Uterus (tissue), 4 donors: ENCODE data around the gene TLL1. TPM values are rescaled to one million over a fixed set of nuclear protein-coding genes. Genes with fewer than 3 reads are reported as not detected.

Source experiments
- DNase-seq, 2 donors: peaks; one replicate each; pipeline ENCODE4 v3.0.0-alpha.2; 2019 to 2020
- H3K27ac ChIP-seq, 2 donors: fragments of 200-600 bp; sonication (generic); 1 replicate in 1 of 2; 2 replicates in 1 of 2; pipeline ENCODE4 v1.5.1; 2016 to 2018
- H3K27me3 ChIP-seq, 2 donors: fragments of 200-600 bp; sonication (generic); one replicate each; pipeline ENCODE4 v1.5.1; 2018 to 2019; ENCODE audit warnings: control low read depth in 1 of 2
- H3K36me3 ChIP-seq, 2 donors: fragments of 200-600 bp; sonication (generic); one replicate each; pipeline ENCODE4 v1.5.1; 2019; ENCODE audit warnings: control low read depth in 1 of 2
- H3K4me1 ChIP-seq, 2 donors: fragments of 200-600 bp; sonication (generic); one replicate each; pipeline ENCODE4 v1.5.1; 2018 to 2019; ENCODE audit warnings: control low read depth in 1 of 2
- H3K4me3 ChIP-seq, 2 donors: fragments of 200-600 bp; sonication (generic); 1 replicate in 1 of 2; 2 replicates in 1 of 2; pipeline ENCODE4 v1.5.1; 2018 to 2019; ENCODE audit warnings: mild to moderate bottlenecking in 1 of 2
- H3K9me3 ChIP-seq, 2 donors: fragments of 200-600 bp; sonication (generic); one replicate each; pipeline ENCODE4 v1.5.1; 2019; ENCODE audit warnings: control low read depth in 1 of 2
- POLR2A ChIP-seq, 2 donors: fragments of 450-650 bp; IDR thresholded peaks; one replicate each; pipeline ENCODE4 v1.6.1; 2016; ENCODE audit warnings: antibody characterized with exemption in 2 of 2, mild to moderate bottlenecking in 1 of 2, moderate library complexity in 1 of 2
- intact Hi-C: fragments of 100-400 bp; cut with DNase I; formaldehyde crosslinking; loops from one replicate; pipeline ENCODE4 v1.15.1; 2023; ENCODE audit warnings: low total_unique reads
- total RNA-seq, 4 donors: library from RNA; depleted of rRNA in 3 of 4; stranded (reverse); fragments of >200 nt in 3 of 4; gene quantifications; one replicate each; pipeline versions ENCODE4 v1.1.0 to v1.2.4, GENCODE V29; 2014 to 2023
- TF ChIP-seq, protein P1 (sequence below), 4 experiments: fragments of 200-600 bp in 2 of 4; fragments of 450-650 bp in 2 of 4; sonication (generic) in 2 of 4; IDR thresholded peaks; one replicate each; pipeline ENCODE4 v1.5.1; 2016 to 2019; ENCODE audit warnings: antibody characterized with exemption in 4 of 4, mild to moderate bottlenecking in 2 of 4, moderate library complexity in 1 of 4
- donor health status: DM: yes; HTN: yes; CAD: no.

The TLL1 gene
- total RNA-seq, 4 donors from 2014 or later: 9.7 to 16.6 (median 13.8) TPM

DNA sequence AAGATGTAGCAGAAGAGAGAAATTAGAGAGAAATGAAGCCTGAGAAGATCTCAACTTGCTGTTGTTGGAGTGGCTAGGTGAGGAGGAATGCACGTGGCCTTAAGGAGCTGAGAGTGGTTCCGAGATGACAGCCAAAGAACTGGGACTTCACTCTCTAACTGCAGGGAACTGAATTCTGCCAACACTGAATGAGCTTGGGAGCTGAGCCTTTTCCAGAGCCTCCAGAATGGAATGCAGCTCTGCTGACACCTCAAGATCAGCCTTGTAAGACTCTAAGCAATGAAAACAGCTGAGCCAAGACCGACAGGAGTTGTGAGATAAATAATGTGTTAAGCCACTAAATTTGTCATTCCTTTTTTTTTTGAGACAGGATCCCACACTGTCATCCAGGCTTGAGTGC is 73.0 kb downstream of the TLL1 start:
- intact Hi-C loops: no loop called here
- Histone ChIP-seq H3K27me3 (no peaks in the 10 kb centered on the region), H3K4me1 (no peaks in the 10 kb centered on the region), H3K9me3 (no peaks in the 10 kb centered on the region), H3K36me3 (no peaks in the 10 kb centered on the region), H3K4me3 (no peak overlapping the region), H3K27ac (no peak overlapping the region)
- DNase-seq: no peak
- TF ChIP-seq, protein P1, sequence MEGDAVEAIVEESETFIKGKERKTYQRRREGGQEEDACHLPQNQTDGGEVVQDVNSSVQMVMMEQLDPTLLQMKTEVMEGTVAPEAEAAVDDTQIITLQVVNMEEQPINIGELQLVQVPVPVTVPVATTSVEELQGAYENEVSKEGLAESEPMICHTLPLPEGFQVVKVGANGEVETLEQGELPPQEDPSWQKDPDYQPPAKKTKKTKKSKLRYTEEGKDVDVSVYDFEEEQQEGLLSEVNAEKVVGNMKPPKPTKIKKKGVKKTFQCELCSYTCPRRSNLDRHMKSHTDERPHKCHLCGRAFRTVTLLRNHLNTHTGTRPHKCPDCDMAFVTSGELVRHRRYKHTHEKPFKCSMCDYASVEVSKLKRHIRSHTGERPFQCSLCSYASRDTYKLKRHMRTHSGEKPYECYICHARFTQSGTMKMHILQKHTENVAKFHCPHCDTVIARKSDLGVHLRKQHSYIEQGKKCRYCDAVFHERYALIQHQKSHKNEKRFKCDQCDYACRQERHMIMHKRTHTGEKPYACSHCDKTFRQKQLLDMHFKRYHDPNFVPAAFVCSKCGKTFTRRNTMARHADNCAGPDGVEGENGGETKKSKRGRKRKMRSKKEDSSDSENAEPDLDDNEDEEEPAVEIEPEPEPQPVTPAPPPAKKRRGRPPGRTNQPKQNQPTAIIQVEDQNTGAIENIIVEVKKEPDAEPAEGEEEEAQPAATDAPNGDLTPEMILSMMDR (IDR thresholded peaks at IDR 0.05): no peak
- TF ChIP-seq POLR2A (IDR thresholded peaks at IDR 0.05): no peak

DNA sequence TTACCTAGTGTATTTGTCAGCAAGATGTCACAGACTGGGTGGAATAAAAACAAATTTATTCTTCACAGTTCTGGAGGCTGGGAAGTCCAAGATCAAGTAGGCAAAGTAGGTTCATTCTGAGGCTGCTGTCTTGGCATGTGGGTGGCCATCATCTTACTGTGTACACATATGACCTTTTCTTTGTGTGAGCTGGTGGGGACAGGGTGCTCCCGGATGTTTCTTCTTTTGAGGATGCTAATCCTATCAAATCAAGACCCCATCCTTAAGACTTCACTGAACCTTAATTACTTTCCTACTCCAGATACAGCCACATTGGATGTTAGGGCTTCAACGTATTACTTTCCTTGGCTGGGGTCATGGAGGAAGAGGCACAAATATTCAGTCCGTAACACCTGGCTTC is 74.0 kb downstream of the TLL1 start:
- intact Hi-C loops: no loop called here
- no peaks in the 10 kb centered on the region for H3K9me3 ChIP-seq
- DNase-seq: no peak
- no peaks in the 10 kb centered on the region for H3K27me3 ChIP-seq
- no peak overlapping the region for H3K4me3 ChIP-seq
- no peaks in the 10 kb centered on the region for H3K4me1 ChIP-seq
- H3K27ac ChIP-seq: no peak overlapping the region
- no peaks in the 10 kb centered on the region for H3K36me3 ChIP-seq
- TF ChIP-seq, protein P1 (IDR thresholded peaks at IDR 0.05): no peak
- TF ChIP-seq POLR2A (IDR thresholded peaks at IDR 0.05): no peak

DNA sequence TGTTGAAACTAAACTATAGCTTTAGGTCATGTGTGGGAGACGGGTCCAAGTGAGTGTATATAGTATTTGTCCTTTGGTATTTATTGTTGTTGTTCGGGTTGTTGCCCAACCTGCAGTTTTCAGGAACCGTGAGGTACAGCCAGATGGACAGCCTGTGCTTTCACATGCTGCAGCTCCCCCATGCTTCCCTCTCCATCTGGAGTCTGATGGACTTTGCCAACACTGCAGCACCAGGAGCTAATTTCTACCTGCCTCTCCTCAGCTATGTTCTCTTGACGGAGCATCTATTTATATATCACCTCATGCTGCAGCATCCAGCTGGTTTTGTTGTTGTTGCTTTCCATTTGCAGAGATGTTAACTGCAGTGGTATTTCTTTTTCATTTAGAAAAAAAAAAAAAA is 80.1 kb downstream of the TLL1 start:
- TF ChIP-seq POLR2A (IDR thresholded peaks at IDR 0.05): no peak
- TF ChIP-seq, protein P1 (IDR thresholded peaks at IDR 0.05): no peak
- no peak overlapping the region for H3K27ac ChIP-seq
- intact Hi-C loops: no loop called here
- H3K4me1 ChIP-seq: no peaks in the 10 kb centered on the region
- no peaks in the 10 kb centered on the region for H3K36me3 ChIP-seq
- H3K4me3 ChIP-seq: no peak overlapping the region
- DNase-seq: no peak
- H3K9me3 ChIP-seq: no peaks in the 10 kb centered on the region
- no peaks in the 10 kb centered on the region for H3K27me3 ChIP-seq

DNA sequence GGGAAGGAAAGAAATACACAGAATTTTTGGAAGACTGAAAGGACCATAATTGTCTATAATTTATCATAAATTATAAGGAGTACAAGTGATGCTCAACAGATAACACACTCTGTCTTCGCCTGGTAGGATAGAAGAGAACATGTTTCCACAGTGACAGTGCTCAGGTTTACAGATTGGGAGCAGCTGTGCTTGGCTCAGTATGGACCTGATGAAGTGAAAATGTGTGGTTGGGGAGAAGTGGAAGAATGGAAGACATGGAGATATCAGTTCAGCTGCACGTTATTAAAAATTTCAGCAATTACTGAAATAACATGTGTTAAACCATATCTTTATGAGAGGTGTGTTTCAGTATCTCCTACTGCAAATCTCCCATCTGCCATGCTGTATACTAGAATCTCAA is 90.6 kb downstream of the TLL1 start:
- Histone ChIP-seq H3K36me3 (no peaks in the 10 kb centered on the region), H3K9me3 (no peaks in the 10 kb centered on the region), H3K4me1 (no peaks in the 10 kb centered on the region), H3K27me3 (no peaks in the 10 kb centered on the region), H3K4me3 (no peak overlapping the region), H3K27ac (no peak overlapping the region)
- no peak for DNase-seq
- TF ChIP-seq POLR2A (IDR thresholded peaks at IDR 0.05): no peak
- TF ChIP-seq, protein P1 (IDR thresholded peaks at IDR 0.05): no peak
- intact Hi-C loops: no loop called here

DNA sequence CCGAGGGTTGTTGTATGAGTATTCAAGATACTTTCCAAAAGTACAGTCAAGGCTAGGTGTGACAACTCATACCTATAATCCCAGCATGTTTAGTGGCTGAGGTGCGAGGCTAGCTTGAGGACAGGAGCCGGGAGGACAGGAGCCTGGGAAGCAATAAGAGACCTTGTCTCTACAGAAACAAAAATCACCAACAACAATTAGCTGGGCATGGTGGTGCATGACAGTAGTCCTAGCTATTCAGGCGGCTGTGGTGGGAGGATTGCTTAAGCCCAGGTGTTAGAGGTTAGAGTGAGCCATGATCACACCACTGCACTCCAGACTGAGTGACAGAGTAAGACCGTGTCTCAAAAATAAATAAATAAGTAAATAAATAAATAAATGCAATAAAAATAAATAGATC is 91.6 kb downstream of the TLL1 start:
- Histone ChIP-seq H3K36me3 (no peaks in the 10 kb centered on the region), H3K27me3 (no peaks in the 10 kb centered on the region), H3K9me3 (no peaks in the 10 kb centered on the region), H3K4me1 (no peaks in the 10 kb centered on the region), H3K4me3 (no peak overlapping the region), H3K27ac (no peak overlapping the region)
- TF ChIP-seq, protein P1 (IDR thresholded peaks at IDR 0.05): no peak
- no peak for TF ChIP-seq POLR2A (IDR thresholded peaks at IDR 0.05)
- DNase-seq: no peak
- intact Hi-C loops: no loop called here
